Effector memory CD4-positive, alpha-beta T cell (primary cell): ENCODE data around the gene NPSR1.

ENCODE experiments used
- DNase-seq, 3 donors: peaks; one replicate each; pipeline ENCODE4 v3.0.0-alpha.2; 2020
- H3K27ac ChIP-seq: 2 replicates; pipeline ENCODE4 v1.7.0; 2013; ENCODE audit warnings: mild to moderate bottlenecking, low read length, moderate library complexity; ENCODE audit not compliant: insufficient read depth, poor library complexity, severe bottlenecking
- H3K27me3 ChIP-seq: replicated peaks from 2 replicates; pipeline ENCODE4 v1.7.0; 2013; ENCODE audit warnings: mild to moderate bottlenecking, low read length; ENCODE audit not compliant: insufficient read depth, control insufficient read depth, poor library complexity, severe bottlenecking
- H3K36me3 ChIP-seq: 2 replicates; pipeline ENCODE4 v1.7.0; 2013; ENCODE audit warnings: mild to moderate bottlenecking, low read length, moderate library complexity; ENCODE audit not compliant: control insufficient read depth, insufficient read depth
- H3K4me1 ChIP-seq: 2 replicates; pipeline ENCODE4 v1.7.0; 2013; ENCODE audit warnings: low read length, mild to moderate bottlenecking; ENCODE audit not compliant: control insufficient read depth, insufficient read depth, poor library complexity, severe bottlenecking
- H3K4me3 ChIP-seq: 2 replicates; pipeline ENCODE4 v1.7.0; 2013; ENCODE audit warnings: low read length, low read depth, mild to moderate bottlenecking; ENCODE audit not compliant: insufficient read depth, poor library complexity, severe bottlenecking
- H3K9me3 ChIP-seq: 2 replicates; pipeline ENCODE4 v1.7.0; 2013; ENCODE audit warnings: mild to moderate bottlenecking, low read length, moderate library complexity; ENCODE audit not compliant: control insufficient read depth

The NPSR1 gene

GRCh38 chr7:34840176-34840785, 182.3 kb downstream of the NPSR1 start:
- Histone ChIP-seq H3K27me3 (no peaks in the 10 kb centered on the region), H3K4me3 (no peak overlapping the region), H3K36me3 (no peaks in the 10 kb centered on the region), H3K27ac (no peak overlapping the region), H3K4me1 (no peaks in the 10 kb centered on the region), H3K9me3 (no peaks in the 10 kb centered on the region)
- no peak for DNase-seq

- no peaks in the 10 kb centered on the region for H3K4me1 ChIP-seq
- H3K27ac ChIP-seq: no peak overlapping the region
- no peaks in the 10 kb centered on the region for H3K27me3 ChIP-seq
- no peaks in the 10 kb centered on the region for H3K36me3 ChIP-seq
- H3K9me3 ChIP-seq: no peaks in the 10 kb centered on the region
- DNase-seq: no peak
- H3K4me3 ChIP-seq: no peak overlapping the region
These were observed 183.3 kb downstream of the NPSR1 start for GRCh38 chr7:34841326-34841725.

GRCh38 chr7:34842782-34843181, 184.8 kb downstream of the NPSR1 start:
- H3K9me3 ChIP-seq: no peaks in the 10 kb centered on the region
- no peak overlapping the region for H3K27ac ChIP-seq
- no peak for DNase-seq
- H3K36me3 ChIP-seq: no peaks in the 10 kb centered on the region
- no peak overlapping the region for H3K4me3 ChIP-seq
- H3K27me3 ChIP-seq: no peaks in the 10 kb centered on the region
- H3K4me1 ChIP-seq: no peaks in the 10 kb centered on the region

- H3K27me3 ChIP-seq: no peaks in the 10 kb centered on the region
- no peak overlapping the region for H3K4me3 ChIP-seq
These were observed 186.4 kb downstream of the NPSR1 start for GRCh38 chr7:34844406-34844805.

GRCh38 chr7:34844936-34845665, 187.1 kb downstream of the NPSR1 start:
- DNase-seq: no peak
- Histone ChIP-seq H3K27me3 (no peaks in the 10 kb centered on the region), H3K4me3 (no peak overlapping the region), H3K27ac (no peak overlapping the region), H3K36me3 (no peaks in the 10 kb centered on the region), H3K9me3 (no peaks in the 10 kb centered on the region), H3K4me1 (no peaks in the 10 kb centered on the region)

More at GRCh38 chr7:34844406-34844805, 186.4 kb downstream of the NPSR1 start:
- no peak for DNase-seq
- H3K4me1 ChIP-seq: no peaks in the 10 kb centered on the region
- no peak overlapping the region for H3K27ac ChIP-seq
- no peaks in the 10 kb centered on the region for H3K36me3 ChIP-seq
- H3K9me3 ChIP-seq: no peaks in the 10 kb centered on the region

- no peaks in the 10 kb centered on the region for H3K4me1 ChIP-seq
- DNase-seq: no peak
- no peaks in the 10 kb centered on the region for H3K27me3 ChIP-seq
- no peak overlapping the region for H3K4me3 ChIP-seq
- H3K36me3 ChIP-seq: no peaks in the 10 kb centered on the region
- H3K9me3 ChIP-seq: no peaks in the 10 kb centered on the region
- H3K27ac ChIP-seq: no peak overlapping the region
These were observed 187.8 kb downstream of the NPSR1 start for GRCh38 chr7:34845666-34846361.

- H3K27ac ChIP-seq: no peak overlapping the region
- H3K9me3 ChIP-seq: no peaks in the 10 kb centered on the region
- no peaks in the 10 kb centered on the region for H3K27me3 ChIP-seq
- DNase-seq: no peak
- H3K36me3 ChIP-seq: no peaks in the 10 kb centered on the region
- H3K4me1 ChIP-seq: no peaks in the 10 kb centered on the region
- no peak overlapping the region for H3K4me3 ChIP-seq
These were observed 189.0 kb downstream of the NPSR1 start for GRCh38 chr7:34846976-34847375.

- no peaks in the 10 kb centered on the region for H3K9me3 ChIP-seq
- no peaks in the 10 kb centered on the region for H3K27me3 ChIP-seq
- H3K27ac ChIP-seq: no peak overlapping the region
- H3K4me1 ChIP-seq: no peaks in the 10 kb centered on the region
- DNase-seq: no peak
- H3K4me3 ChIP-seq: no peak overlapping the region
- H3K36me3 ChIP-seq: no peaks in the 10 kb centered on the region
These were observed 190.7 kb downstream of the NPSR1 start for GRCh38 chr7:34848670-34849069.

GRCh38 chr7:34849163-34849960, 191.3 kb downstream of the NPSR1 start:
- Histone ChIP-seq H3K4me1 (no peaks in the 10 kb centered on the region), H3K27ac (no peak overlapping the region), H3K27me3 (no peaks in the 10 kb centered on the region), H3K36me3 (no peaks in the 10 kb centered on the region), H3K4me3 (no peak overlapping the region), H3K9me3 (no peaks in the 10 kb centered on the region)
- no peak for DNase-seq
